SJSA1 (cell line): ENCODE results near the gene TACC2. TPM values are rescaled to one million over a fixed set of nuclear protein-coding genes. Genes with fewer than 3 reads are reported as not detected.
"Not testable (repeated sequence)": the region's sequence is repeated elsewhere in the genome, so short reads cannot be mapped to it uniquely, and the experiment has no call there.

Source experiments
- DNase-seq, 2 experiments: peaks; one replicate each; pipeline ENCODE4 v3.0.0-alpha.2; 2015 to 2020; ENCODE audit warnings: low spot score in 2 of 2, low read depth in 1 of 2
- H3K27ac ChIP-seq: fragments of 250-450 bp; sonication (Bioruptor Pico); 2 replicates; pipeline ENCODE4 v1.5.1; 2020; ENCODE audit warnings: mild to moderate bottlenecking, moderate library complexity
- H3K27me3 ChIP-seq: fragments of 250-450 bp; sonication (Bioruptor Pico); replicated peaks from 2 replicates; pipeline ENCODE4 v1.5.1; 2020; ENCODE audit warnings: mild to moderate bottlenecking, moderate library complexity
- H3K36me3 ChIP-seq: fragments of 250-450 bp; sonication (Bioruptor Pico); 2 replicates; pipeline ENCODE4 v1.5.1; 2020; ENCODE audit warnings: mild to moderate bottlenecking
- H3K4me1 ChIP-seq: fragments of 250-450 bp; sonication (Bioruptor Pico); replicated peaks from 2 replicates; pipeline ENCODE4 v1.6.1; 2021; ENCODE audit warnings: mild to moderate bottlenecking
- H3K4me3 ChIP-seq: fragments of 250-450 bp; sonication (Bioruptor Pico); 2 replicates; pipeline ENCODE4 v1.5.1; 2020; ENCODE audit warnings: mild to moderate bottlenecking
- H3K9me3 ChIP-seq: fragments of 250-450 bp; sonication (Bioruptor Pico); replicated peaks from 2 replicates; pipeline ENCODE4 v1.5.1; 2020; ENCODE audit warnings: mild to moderate bottlenecking
- total RNA-seq: library from RNA; depleted of rRNA; stranded (reverse); fragments of >200 nt; shearing (Covaris generic); gene quantifications from 2 replicates; pipeline ENCODE4 v1.2.3, GENCODE V29; 2014

Gene TACC2
- total RNA-seq, 1 experiment from 2014 or later, result 4.9 TPM

GRCh38 chr10:122188706-122189105 is 199.7 kb downstream of the TACC2 start:
- Histone ChIP-seq H3K36me3 (no peaks in the 10 kb centered on the region), H3K4me1 (no peaks in the 10 kb centered on the region), H3K27me3 (no peaks in the 10 kb centered on the region), H3K27ac (no peak overlapping the region), H3K9me3 (no peaks in the 10 kb centered on the region), H3K4me3 (no peak overlapping the region)
- DNase-seq, result no peak

GRCh38 chr10:122189185-122189584 is 200.2 kb downstream of the TACC2 start:
- no peaks in the 10 kb centered on the region for H3K27me3 ChIP-seq
- no peak overlapping the region for H3K4me3 ChIP-seq
- no peaks in the 10 kb centered on the region for H3K36me3 ChIP-seq
- H3K9me3 ChIP-seq, result no peaks in the 10 kb centered on the region
- no peak overlapping the region for H3K27ac ChIP-seq
- no peaks in the 10 kb centered on the region for H3K4me1 ChIP-seq
- no peak for DNase-seq

- no peaks in the 10 kb centered on the region for H3K4me1 ChIP-seq
- no peaks in the 10 kb centered on the region for H3K27me3 ChIP-seq
- H3K4me3 ChIP-seq, result no peak overlapping the region
- no peak overlapping the region for H3K27ac ChIP-seq
- H3K9me3 ChIP-seq, result no peaks in the 10 kb centered on the region
- DNase-seq, result no peak
- no peaks in the 10 kb centered on the region for H3K36me3 ChIP-seq
Observed at GRCh38 chr10:122190176-122190943, 201.4 kb downstream of the TACC2 start.

DNA sequence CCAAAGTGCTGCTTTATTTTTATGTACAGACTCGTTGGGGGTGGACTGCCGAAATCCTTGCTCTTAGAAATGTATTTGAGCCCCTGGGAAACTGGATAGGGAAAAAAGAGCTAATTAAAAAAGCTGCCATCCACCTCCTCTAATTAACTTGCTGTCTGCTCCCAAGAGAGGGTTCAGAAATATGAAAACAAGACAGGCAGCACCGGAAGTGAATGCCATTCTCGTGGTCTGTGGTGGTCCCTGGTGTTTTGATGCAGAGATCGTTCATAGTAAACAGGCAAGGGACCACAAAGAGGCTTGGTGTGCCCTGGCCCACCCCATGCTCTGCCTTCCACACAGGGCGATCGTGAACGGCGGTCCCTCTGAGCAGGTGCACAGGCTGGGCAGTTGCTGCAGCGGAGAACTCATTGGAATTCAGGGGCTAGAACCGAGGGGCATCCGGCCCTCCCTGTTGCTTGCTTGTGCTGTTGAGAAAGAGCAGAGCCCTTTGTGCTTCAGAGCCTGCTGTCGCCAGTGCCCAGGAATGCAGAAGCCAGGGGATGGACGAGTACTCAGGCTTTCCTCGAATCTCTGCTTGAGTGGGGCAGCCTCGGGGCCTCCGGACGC is 203.1 kb downstream of the TACC2 start:
- Histone ChIP-seq H3K27me3 (no peaks in the 10 kb centered on the region), H3K9me3 (no peaks in the 10 kb centered on the region), H3K36me3 (peaks cover 2% of the 10 kb centered on the region; the same call in 1 of the 2 replicates), H3K4me3 (no peak overlapping the region), H3K4me1 (no peaks in the 10 kb centered on the region), H3K27ac (no peak overlapping the region)
- no peak for DNase-seq

- no peak for DNase-seq
- Histone ChIP-seq H3K27ac (no peak overlapping the region), H3K4me1 (no peaks in the 10 kb centered on the region), H3K27me3 (no peaks in the 10 kb centered on the region), H3K4me3 (no peak overlapping the region), H3K9me3 (no peaks in the 10 kb centered on the region), H3K36me3 (peaks cover 2% of the 10 kb centered on the region; the same call in 1 of the 2 replicates)
Observed at GRCh38 chr10:122194251-122194650, 205.3 kb downstream of the TACC2 start.

DNA sequence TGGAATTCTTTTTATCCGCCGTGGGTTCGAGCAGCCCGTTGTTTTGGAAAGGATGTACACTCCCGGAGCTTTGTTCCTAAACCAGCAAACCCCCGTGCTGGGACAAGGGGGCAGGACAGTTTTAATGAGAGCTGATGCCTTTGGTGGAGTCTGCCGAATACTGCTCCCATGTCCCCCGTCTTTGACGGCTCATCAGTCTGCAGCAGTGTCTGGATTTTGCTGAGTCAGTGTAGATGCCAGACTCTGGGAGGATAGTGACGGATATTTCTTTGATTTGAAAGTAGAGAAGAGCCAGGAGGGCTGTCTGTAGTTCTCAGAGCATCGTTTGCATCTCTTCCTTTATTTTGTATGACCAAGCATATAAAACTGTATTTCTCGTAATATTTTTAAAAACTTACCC is 207.3 kb downstream of the TACC2 start:
- no peak for DNase-seq
- no peaks in the 10 kb centered on the region for H3K9me3 ChIP-seq
- no peak overlapping the region for H3K4me3 ChIP-seq
- H3K4me1 ChIP-seq, result no peaks in the 10 kb centered on the region
- H3K27me3 ChIP-seq, result no peaks in the 10 kb centered on the region
- H3K27ac ChIP-seq, result no peak overlapping the region
- peaks cover 5% of the 10 kb centered on the region; the same call in 1 of the 2 replicates for H3K36me3 ChIP-seq

GRCh38 chr10:122197611-122198222 is 208.8 kb downstream of the TACC2 start:
- Histone ChIP-seq H3K4me1 (no peaks in the 10 kb centered on the region), H3K9me3 (no peaks in the 10 kb centered on the region), H3K36me3 (peaks cover 5% of the 10 kb centered on the region; the same call in 1 of the 2 replicates), H3K27me3 (no peaks in the 10 kb centered on the region), H3K4me3 (no peak overlapping the region), H3K27ac (no peak overlapping the region)
- DNase-seq, result no peak

DNA sequence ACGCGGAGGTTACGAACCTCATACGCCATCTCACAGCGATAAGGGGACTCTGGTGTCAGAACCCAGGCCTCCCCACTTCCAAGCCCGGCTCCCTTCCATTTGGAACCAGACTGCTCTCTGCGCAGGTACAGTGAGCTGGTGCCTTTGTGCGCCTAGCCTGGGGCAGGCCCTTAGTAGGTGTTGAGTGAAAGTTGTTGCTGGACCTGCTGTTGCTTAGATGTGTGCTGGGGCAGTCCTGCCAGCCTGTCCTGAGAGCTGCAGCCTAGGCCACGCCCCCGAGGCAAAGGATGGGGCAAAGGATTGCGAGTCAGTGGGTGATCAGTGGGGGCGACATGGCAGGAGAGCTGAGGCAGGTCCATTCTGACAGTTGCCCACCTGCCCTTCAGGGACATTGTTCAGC is 209.7 kb downstream of the TACC2 start:
- no peaks in the 10 kb centered on the region for H3K4me1 ChIP-seq
- no peak overlapping the region for H3K27ac ChIP-seq
- H3K9me3 ChIP-seq, result no peaks in the 10 kb centered on the region
- H3K27me3 ChIP-seq, result no peaks in the 10 kb centered on the region
- DNase-seq, result no peak
- no peak overlapping the region for H3K4me3 ChIP-seq
- H3K36me3 ChIP-seq, result peaks cover 5% of the 10 kb centered on the region; the same call in 1 of the 2 replicates

GRCh38 chr10:122199070-122199469 is 210.1 kb downstream of the TACC2 start:
- Histone ChIP-seq H3K4me3 (no peak overlapping the region), H3K27me3 (no peaks in the 10 kb centered on the region)
- DNase-seq, result no peak

DNA sequence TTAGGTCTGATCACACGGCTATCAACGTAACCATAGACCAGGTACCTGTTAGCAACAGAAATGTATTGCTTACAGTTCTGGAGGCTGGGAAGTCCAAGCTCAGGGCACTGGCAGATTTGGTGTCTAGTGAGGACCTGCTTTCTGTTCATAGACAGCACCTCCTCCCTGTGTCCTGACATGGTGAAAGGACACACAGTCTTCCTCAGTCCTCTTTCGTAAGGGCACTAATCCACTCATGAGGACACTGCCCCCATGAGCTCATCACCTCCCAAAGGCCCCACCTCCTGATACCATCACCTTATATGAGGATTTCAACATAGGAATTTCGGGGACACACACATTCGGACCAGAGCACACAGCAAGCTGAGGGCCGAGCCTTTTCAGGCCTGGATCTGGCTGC is 210.7 kb downstream of the TACC2 start:
- no peaks in the 10 kb centered on the region for H3K9me3 ChIP-seq
- H3K4me3 ChIP-seq, result no peak overlapping the region
- H3K27me3 ChIP-seq, result no peaks in the 10 kb centered on the region
- no peak overlapping the region for H3K27ac ChIP-seq
- no peaks in the 10 kb centered on the region for H3K4me1 ChIP-seq
- no peak for DNase-seq
- H3K36me3 ChIP-seq, result peaks cover 5% of the 10 kb centered on the region; the same call in 1 of the 2 replicates

More at GRCh38 chr10:122199070-122199469, 210.1 kb downstream of the TACC2 start:
- no peaks in the 10 kb centered on the region for H3K9me3 ChIP-seq
- H3K4me1 ChIP-seq, result no peaks in the 10 kb centered on the region
- H3K27ac ChIP-seq, result no peak overlapping the region
- peaks cover 5% of the 10 kb centered on the region; the same call in 1 of the 2 replicates for H3K36me3 ChIP-seq

DNA sequence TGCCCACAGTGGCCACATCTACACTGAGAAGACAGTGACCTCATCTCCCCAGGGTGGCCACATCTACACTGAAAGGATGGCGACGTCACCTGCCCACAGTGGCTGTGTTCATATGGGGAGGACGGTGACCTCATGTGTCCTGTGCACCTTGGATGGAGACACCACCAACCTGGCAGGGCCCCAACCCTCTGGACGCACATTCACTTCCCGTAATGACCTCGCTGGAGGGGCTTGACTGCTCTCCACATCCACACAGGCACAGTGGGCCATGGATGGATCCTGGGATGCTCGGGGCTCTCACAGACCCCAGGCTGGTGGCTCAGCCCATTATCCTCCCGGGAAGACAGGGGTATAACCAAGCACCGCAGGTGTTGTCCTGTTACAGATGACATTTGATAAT is 212.4 kb downstream of the TACC2 start:
- H3K9me3 ChIP-seq, result no peaks in the 10 kb centered on the region
- H3K36me3 ChIP-seq, result 0 out of 2 replicates have a peak, but pooled peaks cover 3% of the 10 kb centered on the region
- no peaks in the 10 kb centered on the region for H3K4me1 ChIP-seq
- no peak overlapping the region for H3K4me3 ChIP-seq
- no peak overlapping the region for H3K27ac ChIP-seq
- DNase-seq, result no peak
- H3K27me3 ChIP-seq, result no peaks in the 10 kb centered on the region

GRCh38 chr10:122203180-122203579 is 214.2 kb downstream of the TACC2 start:
- not testable (repeated sequence) for H3K27ac ChIP-seq, H3K36me3 ChIP-seq, H3K9me3 ChIP-seq, H3K4me1 ChIP-seq, DNase-seq, H3K4me3 ChIP-seq, H3K27me3 ChIP-seq

DNA sequence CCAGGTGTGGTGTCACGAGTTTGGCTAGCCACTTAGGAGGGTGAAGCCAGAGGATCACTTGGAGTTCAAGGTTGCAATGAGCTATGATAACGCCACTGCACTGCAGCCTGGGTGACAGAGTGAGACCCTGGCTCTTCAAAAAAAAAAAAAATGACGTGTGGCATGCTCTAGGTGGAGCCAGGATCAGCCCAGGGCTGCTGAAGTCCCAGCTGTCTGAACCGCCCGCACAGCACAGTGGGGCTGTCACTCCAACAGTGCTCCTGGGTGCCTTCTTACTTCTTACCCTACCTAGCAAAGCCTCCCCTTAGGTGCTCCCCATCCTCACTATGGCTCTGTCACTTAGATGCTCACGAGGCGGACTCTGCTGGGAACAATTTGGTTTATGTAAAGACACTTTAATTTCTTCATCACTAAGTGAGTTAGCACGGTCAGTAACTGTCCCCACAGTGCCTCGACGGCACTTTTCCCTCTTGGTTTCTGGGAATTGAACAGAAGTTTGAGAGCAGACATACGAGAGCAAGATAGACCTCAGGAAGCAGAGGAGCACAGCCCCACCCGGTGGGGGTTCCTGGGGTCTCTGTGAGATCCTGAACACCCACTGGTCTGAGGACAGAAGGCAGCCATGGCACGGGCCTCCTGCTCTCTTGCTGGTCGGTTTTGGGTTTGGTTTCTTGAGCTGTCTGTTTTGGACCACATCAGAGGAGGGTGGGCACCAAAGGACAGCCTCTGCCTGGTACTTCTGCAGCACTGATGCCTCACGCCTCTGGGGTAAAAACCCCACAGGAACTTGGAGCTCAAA is 215.9 kb downstream of the TACC2 start:
- Histone ChIP-seq H3K9me3 (no peaks in the 10 kb centered on the region), H3K27me3 (no peaks in the 10 kb centered on the region), H3K4me3 (no peak overlapping the region), H3K36me3 (0 out of 2 replicates have a peak, but pooled peaks cover under 1% of the 10 kb centered on the region), H3K27ac (no peak overlapping the region), H3K4me1 (no peaks in the 10 kb centered on the region)
- DNase-seq, result no peak
